B cell (primary cell): ENCODE measurements around the gene DENND1A. TPM values are rescaled to one million over a fixed set of nuclear protein-coding genes. Genes with fewer than 3 reads are reported as not detected.

ENCODE experiments used
- ATAC-seq: fragments of 200-7000 bp; cut with Tn5 transposase; one replicate; pipeline ENCODE4 v1.10.0; 2021; ENCODE audit warnings: low read depth, mild to moderate bottlenecking, moderate number of reproducible peaks, moderate library complexity
- CTCF ChIA-PET: fragments of 350-600 bp; sonication (Branson Sonifier 250); formaldehyde crosslinking; loops from one replicate; lab custom pipeline; 2021; ENCODE audit warnings: antibody characterized with exemption, inconsistent platforms; lab: Charles Lee
- POLR2A ChIA-PET: fragments of 350-600 bp; sonication (Branson Sonifier 250); formaldehyde crosslinking; loops from one replicate; lab custom pipeline; 2021; ENCODE audit warnings: antibody characterized with exemption; lab: Charles Lee
- DNase-seq: peaks from one replicate; pipeline ENCODE4 v3.0.0; 2013
- H2AFZ ChIP-seq: 2 replicates; pipeline ENCODE4 v1.6.1; 2012; ENCODE audit warnings: mild to moderate bottlenecking, low read depth, low read length; ENCODE audit not compliant: insufficient read depth, poor library complexity, severe bottlenecking
- H3K27ac ChIP-seq, 2 donors: 1 replicate in 1 of 2; 2 replicates in 1 of 2; pipeline ENCODE4 v1.5.1; 2012 to 2013; ENCODE audit warnings: low read length in 2 of 2, mild to moderate bottlenecking in 2 of 2, moderate library complexity in 1 of 2
- H3K27me3 ChIP-seq, 4 experiments: fragments of 200-600 bp in 1 of 4; sonication (generic) in 1 of 4; replicated peaks in 1 of 4; 1 replicate in 2 of 4; 2 replicates in 2 of 4; pipeline versions ENCODE4 v1.6.1 to v1.7.0; 2013 to 2016; ENCODE audit warnings: low read length in 3 of 4, mild to moderate bottlenecking in 2 of 4, mixed read lengths in 1 of 4, moderate library complexity in 1 of 4; ENCODE audit not compliant: insufficient read depth in 4 of 4, control insufficient read depth in 3 of 4; ENCODE audit errors: control extremely low read depth in 1 of 4
- H3K36me3 ChIP-seq, 2 experiments: replicated peaks in 1 of 2; 1 replicate in 1 of 2; 2 replicates in 1 of 2; pipeline versions ENCODE4 v1.6.1 to v1.7.1; 2013; ENCODE audit warnings: low read length in 1 of 2; ENCODE audit not compliant: insufficient read depth in 2 of 2, control insufficient read depth in 1 of 2; ENCODE audit errors: control extremely low read depth in 1 of 2, extremely low read depth in 1 of 2
- H3K4me1 ChIP-seq, 2 donors: fragments of 200-600 bp in 1 of 2; sonication (generic) in 1 of 2; 1 replicate in 1 of 2; 2 replicates in 1 of 2; pipeline versions ENCODE4 v1.5.1 to v1.6.1; 2013 to 2017; ENCODE audit warnings: low read length in 2 of 2; ENCODE audit not compliant: control insufficient read depth in 2 of 2, insufficient read depth in 2 of 2
- H3K4me2 ChIP-seq: replicated peaks from 2 replicates; pipeline ENCODE3; 2012; ENCODE audit warnings: mild to moderate bottlenecking, low read depth, low read length; ENCODE audit not compliant: poor library complexity, severe bottlenecking
- H3K4me3 ChIP-seq, 5 experiments: fragments of 200-600 bp in 1 of 5; sonication (generic) in 1 of 5; 1 replicate in 3 of 5; 2 replicates in 2 of 5; pipeline versions ENCODE4 v1.5.1 to v1.7.0; 2011 to 2016; ENCODE audit warnings: low read length in 4 of 5, mild to moderate bottlenecking in 4 of 5, low read depth in 2 of 5, control low read depth in 1 of 5, moderate library complexity in 1 of 5; ENCODE audit not compliant: insufficient read depth in 1 of 5; ENCODE audit errors: control extremely low read depth in 1 of 5, extremely low read depth in 1 of 5
- H3K79me2 ChIP-seq: fragments of 200-600 bp; sonication (generic); one replicate; pipeline ENCODE4 v1.6.0; 2016; ENCODE audit warnings: low read length; ENCODE audit not compliant: control insufficient read depth, insufficient read depth
- H3K9ac ChIP-seq: fragments of 200-600 bp; sonication (generic); 2 replicates; pipeline ENCODE4 v1.6.1; 2017; ENCODE audit warnings: mild to moderate bottlenecking, low read length, moderate library complexity
- H3K9me3 ChIP-seq, 3 donors: one replicate each; pipeline versions ENCODE4 v1.6.1 to v1.7.1; 2013; ENCODE audit warnings: low read length in 2 of 3; ENCODE audit not compliant: control insufficient read depth in 2 of 3, insufficient read depth in 1 of 3; ENCODE audit errors: control extremely low read depth in 1 of 3
- H4K20me1 ChIP-seq: 2 replicates; pipeline ENCODE4 v1.6.0; 2012; ENCODE audit warnings: mild to moderate bottlenecking, low read length; ENCODE audit not compliant: insufficient read depth, control insufficient read depth, poor library complexity, severe bottlenecking
- H3K27ac Mint-ChIP-seq: one replicate; pipeline ENCODE4 v1.8.0; 2021; ENCODE audit warnings: mixed read lengths
- H3K27me3 Mint-ChIP-seq: one replicate; pipeline ENCODE4 v1.8.0; 2021; ENCODE audit warnings: mixed read lengths
- H3K4me1 Mint-ChIP-seq: one replicate; pipeline ENCODE4 v1.8.0; 2021; ENCODE audit warnings: mixed read lengths
- H3K4me3 Mint-ChIP-seq: one replicate; pipeline ENCODE4 v1.8.0; 2021; ENCODE audit warnings: mixed read lengths
- H3K9me3 Mint-ChIP-seq: one replicate; pipeline ENCODE4 v1.8.0; 2022; ENCODE audit warnings: mixed read lengths; ENCODE audit not compliant: insufficient read depth
- EZH2 ChIP-seq: IDR thresholded peaks from 2 replicates; pipeline ENCODE4 v1.6.1; 2012; ENCODE audit warnings: borderline replicate concordance, low read depth, mild to moderate bottlenecking, moderate library complexity, low read length; ENCODE audit not compliant: insufficient read depth, poor library complexity, severe bottlenecking
- WGBS: methylation state at CpG from one replicate; pipeline ENCODE4 v1.1.5; 2013; ENCODE audit warnings: missing lambda C conversion rate; ENCODE audit not compliant: insufficient coverage; 5-methylcytosine and 5-hydroxymethylcytosine counted together
- intact Hi-C: fragments of 100-400 bp; cut with micrococcal nuclease; formaldehyde crosslinking; loops from one replicate; pipeline ENCODE4 v1.10.0; 2022
- polyA plus RNA-seq: library from polyadenylated mRNA; depleted of rRNA; stranded (reverse); fragments of >200 nt; gene quantifications from 2 replicates; pipeline ENCODE4 v1.2.3, GENCODE V29; 2012
- total RNA-seq, 2 donors: library from RNA; stranded (reverse); fragments of 120-200 nt in 1 of 2; gene quantifications; 1 replicate in 1 of 2; 2 replicates in 1 of 2; pipeline versions ENCODE4 v1.2.3 to v1.2.4, GENCODE V29; 2013 to 2022
- TF ChIP-seq, protein P1 (sequence below): fragments of 200-600 bp; IDR thresholded peaks from one replicate; pipeline ENCODE4 v1.8.0; 2022; ENCODE audit warnings: antibody characterized with exemption, mild to moderate bottlenecking

The DENND1A gene
- total and polyA plus RNA-seq, 2 donors (not counting 1 experiment from before 2014, with no cell fraction given): 10.8 to 26.0 TPM

DNA sequence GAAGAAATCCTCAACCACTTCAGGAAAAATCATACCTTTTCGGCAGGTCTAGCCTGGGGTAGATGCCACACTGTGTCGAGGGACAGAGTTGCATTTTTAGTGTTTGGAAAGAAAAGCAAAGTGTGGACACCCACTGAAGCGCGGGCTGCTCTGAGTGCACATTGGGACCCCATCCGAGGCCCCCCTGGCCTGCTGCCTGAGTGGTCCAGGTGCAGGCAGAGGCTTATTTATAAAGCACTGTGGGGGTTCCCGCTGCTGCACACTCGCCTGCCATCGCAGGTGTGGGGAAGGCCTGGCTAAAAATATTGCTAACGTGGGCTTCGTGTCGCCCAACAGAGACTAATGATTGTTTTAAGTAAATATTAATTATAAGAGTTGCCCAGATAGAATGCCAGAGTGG lies 454.5 kb downstream of the DENND1A start:
- ATAC-seq (no peak), DNase-seq (no peak)
- WGBS: 79% methylated on average over 5 of the region's 11 CpGs
- Histone ChIP-seq H3K4me3 (no peak overlapping the region), H3K79me2 (no peaks in the 10 kb centered on the region), H3K36me3 (no peaks in the 10 kb centered on the region), H3K27ac (no peak overlapping the region), H3K27me3 (no peaks in the 10 kb centered on the region), H3K9ac (no peak overlapping the region), H3K9me3 (no peaks in the 10 kb centered on the region), H2AFZ (no peak overlapping the region), H4K20me1 (no peaks in the 10 kb centered on the region), H3K4me1 (peaks cover 0 to 4% of the 10 kb centered on the region in 2 donors), H3K4me2 (no peak overlapping the region)
- Mint-ChIP-seq H3K9me3 (no peaks in the 10 kb centered on the region), H3K4me3 (no peak overlapping the region), H3K27me3 (no peaks in the 10 kb centered on the region), H3K4me1 (peaks cover 4% of the 10 kb centered on the region), H3K27ac (no peak overlapping the region)
- no peak for TF ChIP-seq EZH2
- TF ChIP-seq, protein P1, sequence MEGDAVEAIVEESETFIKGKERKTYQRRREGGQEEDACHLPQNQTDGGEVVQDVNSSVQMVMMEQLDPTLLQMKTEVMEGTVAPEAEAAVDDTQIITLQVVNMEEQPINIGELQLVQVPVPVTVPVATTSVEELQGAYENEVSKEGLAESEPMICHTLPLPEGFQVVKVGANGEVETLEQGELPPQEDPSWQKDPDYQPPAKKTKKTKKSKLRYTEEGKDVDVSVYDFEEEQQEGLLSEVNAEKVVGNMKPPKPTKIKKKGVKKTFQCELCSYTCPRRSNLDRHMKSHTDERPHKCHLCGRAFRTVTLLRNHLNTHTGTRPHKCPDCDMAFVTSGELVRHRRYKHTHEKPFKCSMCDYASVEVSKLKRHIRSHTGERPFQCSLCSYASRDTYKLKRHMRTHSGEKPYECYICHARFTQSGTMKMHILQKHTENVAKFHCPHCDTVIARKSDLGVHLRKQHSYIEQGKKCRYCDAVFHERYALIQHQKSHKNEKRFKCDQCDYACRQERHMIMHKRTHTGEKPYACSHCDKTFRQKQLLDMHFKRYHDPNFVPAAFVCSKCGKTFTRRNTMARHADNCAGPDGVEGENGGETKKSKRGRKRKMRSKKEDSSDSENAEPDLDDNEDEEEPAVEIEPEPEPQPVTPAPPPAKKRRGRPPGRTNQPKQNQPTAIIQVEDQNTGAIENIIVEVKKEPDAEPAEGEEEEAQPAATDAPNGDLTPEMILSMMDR: no peak
- intact Hi-C loops: no loop called here
- ChIA-PET POLR2A (no interaction called here), CTCF (no interaction called here)

DNA sequence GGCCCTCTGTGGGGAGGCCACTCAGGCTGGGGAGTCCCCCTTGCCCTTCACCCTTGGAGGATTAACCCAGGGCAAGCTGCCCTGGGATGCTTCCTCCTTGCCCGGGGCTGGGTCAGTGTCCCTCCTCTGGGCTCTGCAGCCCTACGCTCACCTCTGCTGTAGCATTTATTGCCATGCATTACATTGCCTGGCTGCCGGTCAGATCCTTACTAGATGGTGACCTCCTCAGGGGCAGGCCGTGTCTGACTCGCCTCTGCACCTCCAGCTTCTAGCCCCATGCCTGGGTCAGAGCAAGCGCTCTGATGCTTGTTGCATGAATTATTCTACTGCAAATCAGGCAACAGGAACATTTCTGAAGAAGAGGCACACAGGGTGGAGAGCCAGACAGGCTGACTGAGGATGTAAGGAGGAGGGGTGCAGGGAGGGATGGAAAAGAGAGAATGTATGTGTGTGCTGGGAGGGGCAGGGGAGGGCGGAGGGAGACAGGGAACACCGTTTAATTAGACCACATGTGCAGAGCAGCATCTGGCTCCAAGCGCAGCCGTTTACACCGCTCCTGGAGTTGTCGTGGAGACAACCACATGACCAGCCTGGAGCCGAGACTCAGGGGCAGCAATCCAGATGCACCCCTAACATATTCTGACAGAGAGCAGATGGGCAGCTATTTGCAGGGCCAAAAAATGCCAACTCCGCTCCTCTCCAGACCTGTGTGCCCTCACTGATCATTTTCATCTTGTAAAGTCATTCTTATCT lies 456.9 kb downstream of the DENND1A start:
- H3K9me3 ChIP-seq: no peaks in the 10 kb centered on the region
- POLR2A ChIA-PET: no interaction called here
- 96% methylated on average over 13 of the region's 14 CpGs for WGBS
- no peak overlapping the region for H3K27ac ChIP-seq
- H2AFZ ChIP-seq: no peak overlapping the region
- H3K4me1 ChIP-seq: peaks cover 0 to 4% of the 10 kb centered on the region in 2 donors
- no peak for DNase-seq
- H3K4me2 ChIP-seq: no peak overlapping the region
- H3K36me3 ChIP-seq: peaks cover 0 to 3% of the 10 kb centered on the region in 2 experiments
- TF ChIP-seq, protein P1: no peak
- no peaks in the 10 kb centered on the region for H4K20me1 ChIP-seq
- Mint-ChIP-seq H3K27me3 (no peaks in the 10 kb centered on the region), H3K4me3 (no peak overlapping the region), H3K27ac (no peak overlapping the region), H3K9me3 (no peaks in the 10 kb centered on the region), H3K4me1 (peaks cover 4% of the 10 kb centered on the region)
- CTCF ChIA-PET: no interaction called here
- no peaks in the 10 kb centered on the region for H3K79me2 ChIP-seq
- ATAC-seq: no peak
- no peak overlapping the region for H3K4me3 ChIP-seq
- intact Hi-C loops: no loop called here
- H3K9ac ChIP-seq: no peak overlapping the region
- no peaks in the 10 kb centered on the region for H3K27me3 ChIP-seq
